HCT116 (cell line): ENCODE measurements around the gene FAM72C.
"Not testable (repeated sequence)": the region's sequence is repeated elsewhere in the genome, so short reads cannot be mapped to it uniquely, and the experiment has no call there.

Source experiments
- CBX3 ChIP-seq: IDR thresholded peaks from 2 replicates; pipeline ENCODE4 v1.6.1; 2012; ENCODE audit warnings: low read depth
- CEBPB ChIP-seq: IDR thresholded peaks from 2 replicates; pipeline ENCODE4 v1.6.1; 2012; ENCODE audit warnings: low read depth
- CTCF ChIP-seq, 3 experiments: fragments of 200-600 bp in 1 of 3; sonication (generic) in 1 of 3; IDR thresholded peaks in 2 of 3; conservative IDR thresholded peaks in 1 of 3; 2 replicates each; pipeline ENCODE4 v1.5.1; 2012 to 2017; ENCODE audit warnings: low read depth in 2 of 3, low read length in 2 of 3, antibody characterized with exemption in 1 of 3, borderline replicate concordance in 1 of 3, control low read depth in 1 of 3, mild to moderate bottlenecking in 1 of 3, mixed read lengths in 1 of 3, mixed run types in 1 of 3, moderate library complexity in 1 of 3; ENCODE audit not compliant: insufficient read depth in 1 of 3
- EZH2 ChIP-seq: fragments of 200-600 bp; sonication (generic); IDR thresholded peaks from 2 replicates; pipeline ENCODE4 v1.6.1; 2017; ENCODE audit warnings: antibody characterized with exemption, mixed run types
- EZH2phosphoT487 ChIP-seq: fragments of 200-600 bp; IDR thresholded peaks from 2 replicates; pipeline ENCODE4 v1.6.1; 2018; ENCODE audit warnings: antibody characterized with exemption, borderline replicate concordance
- JUND ChIP-seq: IDR thresholded peaks from 2 replicates; pipeline ENCODE4 v1.6.1; 2012
- MAX ChIP-seq: IDR thresholded peaks from 2 replicates; pipeline ENCODE4 v1.6.1; 2012
- POLR2A ChIP-seq: IDR thresholded peaks from 2 replicates; pipeline ENCODE4 v1.7.0; 2011; ENCODE audit warnings: borderline replicate concordance; ENCODE audit not compliant: insufficient read depth, insufficient read length; ENCODE audit errors: extremely low read depth
- POLR2AphosphoS5 ChIP-seq: IDR thresholded peaks from 2 replicates; pipeline ENCODE4 v1.6.1; 2011; ENCODE audit warnings: mild to moderate bottlenecking, low read depth, low read length, moderate library complexity
- RAD21 ChIP-seq: IDR thresholded peaks from 2 replicates; pipeline ENCODE4 v1.6.1; 2012; ENCODE audit warnings: low read depth, mild to moderate bottlenecking
- SIN3A ChIP-seq: IDR thresholded peaks from 2 replicates; pipeline ENCODE4 v1.6.1; 2012; ENCODE audit warnings: low read depth
- ZBTB33 ChIP-seq: IDR thresholded peaks from 2 replicates; pipeline ENCODE4 v1.6.1; 2011; ENCODE audit warnings: mild to moderate bottlenecking, low read length, moderate library complexity; ENCODE audit not compliant: insufficient replicate concordance; ENCODE audit errors: extremely low read depth
- ZFX ChIP-seq: fragments of 450-650 bp; IDR thresholded peaks from 2 replicates; pipeline ENCODE4 v1.6.1; 2017
- ZNF274 ChIP-seq: fragments of 200-500 bp; sonication (Bioruptor generic); IDR thresholded peaks from 2 replicates; pipeline ENCODE4 v1.6.1; 2014; ENCODE audit warnings: mild to moderate bottlenecking, low read depth, low read length, inconsistent platforms

GRCh38 chr1:143944576-143945240 is 27.1 kb downstream of the FAM72C start:
- TF ChIP-seq POLR2A; POLR2AphosphoS5; CTCF (IDR thresholded peaks at IDR 0.05 in 2 of 3, conservative IDR thresholded peaks at IDR 0.05 in 1 of 3; ENCODE audit: borderline replicate concordance in 1 of 3, insufficient read depth in 1 of 3, low read depth in 2 of 3, low read length in 2 of 3); CBX3; JUND; MAX; ZBTB33; SIN3A; EZH2; ZNF274; ZFX; CEBPB; RAD21; EZH2phosphoT487: not testable (repeated sequence)
